ENCODE measurements around the gene LRRC74A.

LRRC74A gene

GRCh38 chr14:76884853-76885276, 58.7 kb downstream of the LRRC74A start:
- Histone ChIP-seq H3K27me3 (ENCODE audit: control insufficient read depth, low read length) (peaks cover 23% of the 10 kb centered on the region), H3K27ac (ENCODE audit: low read depth, low read length) (no peak overlapping the region), H4K20me1 (ENCODE audit: control insufficient read depth, insufficient read depth, low read depth, low read length) (0 out of 2 replicates have a peak, but pooled peaks cover 2% of the 10 kb centered on the region), H3K4me3 (ENCODE audit: low read length) (no peak overlapping the region), H3K4me1 (ENCODE audit: control insufficient read depth, low read length) (no peaks in the 10 kb centered on the region), H3K36me3 (ENCODE audit: control insufficient read depth, low read length) (no peaks in the 10 kb centered on the region), H3K4me2 (ENCODE audit: low read length) (no peak overlapping the region), H3K9me3 (ENCODE audit: control insufficient read depth, insufficient read depth, low read length) (no peaks in the 10 kb centered on the region), H3K9me2 (replicated peaks; ENCODE audit: control insufficient read depth, low read length) (no peaks in the 10 kb centered on the region), H3F3A (ENCODE audit: control insufficient read depth, insufficient read depth) (no peaks in the 10 kb centered on the region), H3K79me2 (ENCODE audit: control insufficient read depth, low read length) (no peaks in the 10 kb centered on the region)
- TF ChIP-seq EZH2phosphoT487 (IDR thresholded peaks at IDR 0.05; ENCODE audit: borderline replicate concordance, low read length) (no peak), CTCF (IDR thresholded peaks at IDR 0.05; ENCODE audit: low read depth, low read length, poor library complexity, severe bottlenecking) (no peak)

- Histone ChIP-seq H3K4me3 (ENCODE audit: low read length) (no peak overlapping the region), H3K9me2 (replicated peaks; ENCODE audit: control insufficient read depth, low read length) (no peaks in the 10 kb centered on the region), H3K36me3 (ENCODE audit: control insufficient read depth, low read length) (no peaks in the 10 kb centered on the region), H3K4me2 (ENCODE audit: low read length) (no peak overlapping the region), H4K20me1 (ENCODE audit: control insufficient read depth, insufficient read depth, low read depth, low read length) (no peaks in the 10 kb centered on the region), H3K27me3 (ENCODE audit: control insufficient read depth, low read length) (peaks cover 18% of the 10 kb centered on the region), H3K4me1 (ENCODE audit: control insufficient read depth, low read length) (no peaks in the 10 kb centered on the region), H3K79me2 (ENCODE audit: control insufficient read depth, low read length) (no peaks in the 10 kb centered on the region), H3K9me3 (ENCODE audit: control insufficient read depth, insufficient read depth, low read length) (no peaks in the 10 kb centered on the region), H3F3A (ENCODE audit: control insufficient read depth, insufficient read depth) (no peaks in the 10 kb centered on the region), H3K27ac (ENCODE audit: low read depth, low read length) (no peak overlapping the region)
- no peak for TF ChIP-seq EZH2phosphoT487 (IDR thresholded peaks at IDR 0.05; ENCODE audit: borderline replicate concordance, low read length)
- TF ChIP-seq CTCF (IDR thresholded peaks at IDR 0.05; ENCODE audit: low read depth, low read length, poor library complexity, severe bottlenecking): no peak
Measured at GRCh38 chr14:76887191-76887590, 61.0 kb downstream of the LRRC74A start.

GRCh38 chr14:76891391-76891790, 65.2 kb downstream of the LRRC74A start:
- no peak overlapping the region for H3K4me2 ChIP-seq (ENCODE audit: low read length)
- no peaks in the 10 kb centered on the region for H3F3A ChIP-seq (ENCODE audit: control insufficient read depth, insufficient read depth)
- H3K27ac ChIP-seq (ENCODE audit: low read depth, low read length): no peak overlapping the region
- no peaks in the 10 kb centered on the region for H3K4me1 ChIP-seq (ENCODE audit: control insufficient read depth, low read length)
- no peaks in the 10 kb centered on the region for H3K36me3 ChIP-seq (ENCODE audit: control insufficient read depth, low read length)
- no peaks in the 10 kb centered on the region; the same call in none of the 2 replicates for H3K9me3 ChIP-seq (ENCODE audit: control insufficient read depth, insufficient read depth, low read length)
- no peaks in the 10 kb centered on the region for H3K79me2 ChIP-seq (ENCODE audit: control insufficient read depth, low read length)
- TF ChIP-seq EZH2phosphoT487 (IDR thresholded peaks at IDR 0.05; ENCODE audit: borderline replicate concordance, low read length) (no peak), CTCF (IDR thresholded peaks at IDR 0.05; ENCODE audit: low read depth, low read length, poor library complexity, severe bottlenecking) (no peak)
- no peaks in the 10 kb centered on the region for H3K9me2 ChIP-seq (replicated peaks; ENCODE audit: control insufficient read depth, low read length)
- H3K4me3 ChIP-seq (ENCODE audit: low read length): no peak overlapping the region
- H3K27me3 ChIP-seq (ENCODE audit: control insufficient read depth, low read length): peaks cover 18% of the 10 kb centered on the region
- H4K20me1 ChIP-seq (ENCODE audit: control insufficient read depth, insufficient read depth, low read depth, low read length): no peaks in the 10 kb centered on the region

Measured in DOHH2 (cell line).